Muscle layer of duodenum (tissue), 2 donors: Measurements from ENCODE around the gene TRDN.

Source experiments
- H3K27ac ChIP-seq: one replicate; pipeline ENCODE4 v1.7.0; 2013; ENCODE audit warnings: mild to moderate bottlenecking, low read length
- H3K27me3 ChIP-seq: one replicate; pipeline ENCODE4 v1.7.0; 2013; ENCODE audit warnings: low read depth, mild to moderate bottlenecking, control low read depth, low read length
- H3K36me3 ChIP-seq, 2 donors: one replicate each; pipeline ENCODE4 v1.7.0; 2013; ENCODE audit warnings: low read length in 2 of 2, control low read depth in 1 of 2, mild to moderate bottlenecking in 1 of 2; ENCODE audit not compliant: insufficient read depth in 2 of 2, control insufficient read depth in 1 of 2
- H3K4me1 ChIP-seq, 2 donors: one replicate each; pipeline ENCODE4 v1.7.0; 2013; ENCODE audit warnings: low read length in 2 of 2, mild to moderate bottlenecking in 2 of 2, control low read depth in 1 of 2, moderate library complexity in 1 of 2; ENCODE audit not compliant: insufficient read depth in 2 of 2, control insufficient read depth in 1 of 2
- H3K4me3 ChIP-seq, 2 donors: one replicate each; pipeline ENCODE4 v1.7.0; 2013; ENCODE audit warnings: low read length in 2 of 2, low read depth in 1 of 2, mild to moderate bottlenecking in 1 of 2
- H3K9me3 ChIP-seq, 2 donors: one replicate each; pipeline ENCODE4 v1.7.0; 2013; ENCODE audit warnings: low read length in 2 of 2, control low read depth in 1 of 2, mild to moderate bottlenecking in 1 of 2; ENCODE audit not compliant: control insufficient read depth in 1 of 2
- donor health status: healthy.

Gene TRDN

GRCh38 chr6:123393331-123393730, 243.4 kb downstream of the TRDN start:
- Histone ChIP-seq H3K4me1 (no peaks in the 10 kb centered on the region), H3K4me3 (no peak overlapping the region), H3K27ac (no peak overlapping the region), H3K36me3 (no peaks in the 10 kb centered on the region), H3K27me3 (no peaks in the 10 kb centered on the region), H3K9me3 (no peaks in the 10 kb centered on the region)

GRCh38 chr6:123383718-123384117, 253.0 kb downstream of the TRDN start:
- no peaks in the 10 kb centered on the region for H3K27me3 ChIP-seq
- H3K9me3 ChIP-seq = no peaks in the 10 kb centered on the region
- no peak overlapping the region for H3K4me3 ChIP-seq
- no peaks in the 10 kb centered on the region for H3K36me3 ChIP-seq
- H3K27ac ChIP-seq = no peak overlapping the region
- no peaks in the 10 kb centered on the region for H3K4me1 ChIP-seq

- no peaks in the 10 kb centered on the region for H3K9me3 ChIP-seq
- H3K4me1 ChIP-seq = no peaks in the 10 kb centered on the region
- no peaks in the 10 kb centered on the region for H3K36me3 ChIP-seq
- H3K27ac ChIP-seq = no peak overlapping the region
- H3K4me3 ChIP-seq = no peak overlapping the region
- H3K27me3 ChIP-seq = no peaks in the 10 kb centered on the region
Observed at GRCh38 chr6:123380257-123380656, 256.5 kb downstream of the TRDN start.

GRCh38 chr6:123372737-123373136, 264.0 kb downstream of the TRDN start:
- no peaks in the 10 kb centered on the region for H3K9me3 ChIP-seq
- H3K36me3 ChIP-seq = no peaks in the 10 kb centered on the region

GRCh38 chr6:123363912-123364311, 272.8 kb downstream of the TRDN start:
- no peak overlapping the region for H3K27ac ChIP-seq
- no peaks in the 10 kb centered on the region for H3K27me3 ChIP-seq
- no peaks in the 10 kb centered on the region for H3K9me3 ChIP-seq
- H3K36me3 ChIP-seq = no peaks in the 10 kb centered on the region
- H3K4me1 ChIP-seq = no peaks in the 10 kb centered on the region
- H3K4me3 ChIP-seq = no peak overlapping the region

More at GRCh38 chr6:123372737-123373136, 264.0 kb downstream of the TRDN start:
- no peak overlapping the region for H3K27ac ChIP-seq
- no peaks in the 10 kb centered on the region for H3K4me1 ChIP-seq
- H3K4me3 ChIP-seq = no peak overlapping the region
- no peaks in the 10 kb centered on the region for H3K27me3 ChIP-seq

GRCh38 chr6:123360359-123360758, 276.4 kb downstream of the TRDN start:
- H3K36me3 ChIP-seq = no peaks in the 10 kb centered on the region
- H3K4me3 ChIP-seq = no peak overlapping the region
- H3K4me1 ChIP-seq = no peaks in the 10 kb centered on the region
- H3K27ac ChIP-seq = no peak overlapping the region
- H3K27me3 ChIP-seq = no peaks in the 10 kb centered on the region
- H3K9me3 ChIP-seq = no peaks in the 10 kb centered on the region

- Histone ChIP-seq H3K36me3 (no peaks in the 10 kb centered on the region), H3K27ac (no peak overlapping the region), H3K27me3 (no peaks in the 10 kb centered on the region), H3K4me1 (no peaks in the 10 kb centered on the region), H3K9me3 (no peaks in the 10 kb centered on the region), H3K4me3 (no peak overlapping the region)
Observed at GRCh38 chr6:123352705-123353104, 284.0 kb downstream of the TRDN start.

GRCh38 chr6:123352279-123352678, 284.5 kb downstream of the TRDN start:
- H3K36me3 ChIP-seq = no peaks in the 10 kb centered on the region

GRCh38 chr6:123343836-123344235, 292.9 kb downstream of the TRDN start:
- H3K9me3 ChIP-seq = no peaks in the 10 kb centered on the region

More at GRCh38 chr6:123352279-123352678, 284.5 kb downstream of the TRDN start:
- Histone ChIP-seq H3K27me3 (no peaks in the 10 kb centered on the region), H3K4me3 (no peak overlapping the region), H3K9me3 (no peaks in the 10 kb centered on the region), H3K27ac (no peak overlapping the region), H3K4me1 (no peaks in the 10 kb centered on the region)

GRCh38 chr6:123338394-123338793, 298.4 kb downstream of the TRDN start:
- Histone ChIP-seq H3K4me1 (no peaks in the 10 kb centered on the region), H3K27me3 (no peaks in the 10 kb centered on the region), H3K36me3 (no peaks in the 10 kb centered on the region), H3K27ac (no peak overlapping the region), H3K9me3 (no peaks in the 10 kb centered on the region), H3K4me3 (no peak overlapping the region)

More at GRCh38 chr6:123343836-123344235, 292.9 kb downstream of the TRDN start:
- no peaks in the 10 kb centered on the region for H3K36me3 ChIP-seq
- no peaks in the 10 kb centered on the region for H3K4me1 ChIP-seq
- no peak overlapping the region for H3K27ac ChIP-seq
- H3K27me3 ChIP-seq = no peaks in the 10 kb centered on the region
- H3K4me3 ChIP-seq = no peak overlapping the region

GRCh38 chr6:123333000-123333756, 303.6 kb downstream of the TRDN start:
- H3K9me3 ChIP-seq = no peaks in the 10 kb centered on the region

GRCh38 chr6:123332070-123332469, 304.7 kb downstream of the TRDN start:
- H3K4me3 ChIP-seq = no peak overlapping the region
- H3K4me1 ChIP-seq = no peaks in the 10 kb centered on the region
- H3K27me3 ChIP-seq = no peaks in the 10 kb centered on the region
- no peaks in the 10 kb centered on the region for H3K36me3 ChIP-seq
- no peak overlapping the region for H3K27ac ChIP-seq
- H3K9me3 ChIP-seq = no peaks in the 10 kb centered on the region

More at GRCh38 chr6:123333000-123333756, 303.6 kb downstream of the TRDN start:
- H3K4me3 ChIP-seq = no peak overlapping the region
- no peaks in the 10 kb centered on the region for H3K36me3 ChIP-seq
- H3K27ac ChIP-seq = no peak overlapping the region
- no peaks in the 10 kb centered on the region for H3K4me1 ChIP-seq
- no peaks in the 10 kb centered on the region for H3K27me3 ChIP-seq
